ENCODE data around the gene KCTD2. TPM values are rescaled to one million over a fixed set of nuclear protein-coding genes. Genes with fewer than 3 reads are reported as not detected.

The KCTD2 gene
- total and polyA plus RNA-seq, 9 of the 15 experiments (the other 6 are each of a cell fraction or from before 2014, with no cell fraction given) = 1.7 to 32.9 (median 15.8) TPM

GRCh38 chr17:75031972-75032719 is 14.9 kb upstream of the KCTD2 start (continued):
- TF ChIP-seq HDAC6 (IDR thresholded peaks at IDR 0.05; ENCODE audit: low read depth, low read length) (no peak), TBP (optimal IDR thresholded peaks at IDR 0.05; ENCODE audit: low read depth, low read length) (peak; percentile 8), CREB1 (IDR thresholded peaks at IDR 0.05) (peak; percentile 68), CREB1 (CRISPR knock-in tag; IDR thresholded peaks at IDR 0.05) (peak; percentile 42; the same call in 1 of the 2 replicates), DACH1 (IDR thresholded peaks at IDR 0.05; ENCODE audit: partially characterized antibody) (peak; percentile 83), HDAC1 (IDR thresholded peaks at IDR 0.05) (0 out of 4 replicates have a peak, but pooled peaks of 1 of the 2 experiments have one; percentile 22), ZNF316 (IDR thresholded peaks at IDR 0.05) (0 out of 2 replicates have a peak, but pooled peaks have one; percentile 13), JUND (IDR thresholded peaks at IDR 0.05; ENCODE audit: borderline replicate concordance, low read depth, low read length) (0 out of 2 replicates have a peak, but pooled peaks have one; percentile 25), JUND (tag; IDR thresholded peaks at IDR 0.05; ENCODE audit: borderline replicate concordance, low read depth, low read length) (no peak)

- no peak for FAIRE-seq
- H3K36me3 ChIP-seq (ENCODE audit: control insufficient read depth, insufficient read depth, low read length) = peaks cover 2% of the 10 kb centered on the region; the same call in 1 of the 3 replicates
- ChIA-PET CTCF (ENCODE audit: low intra/inter-chr PET ratio) (interaction anchor here (0.7 kb wide), 1 partner anchor 239 kb away, joined by 3 read pairs; no protein-coding TSS in a partner anchor), POLR2A (interaction anchor here (0.5 to 1.4 kb wide), 5 partner anchors 16 to 96 kb away, joined by 3 to 4 read pairs (median 3); partner anchors contain the start of genes CDR2L and MRPL58)
- peaks cover 31 to 32% of the 10 kb centered on the region in 2 experiments for H3K4me1 ChIP-seq (replicated peaks in 1 of 2; ENCODE audit: control insufficient read depth in 2 of 2, insufficient read depth in 2 of 2, low read length in 2 of 2)
- WGBS (ENCODE audit: insufficient coverage, low coverage, missing lambda C conversion rate) = 16% methylated on average over 12 of the region's 13 CpGs
- no TSS peak for BruUV-seq (replicated peaks)
- no peaks in the 10 kb centered on the region for H4K20me1 ChIP-seq (replicated peaks; ENCODE audit: control insufficient read depth, insufficient read depth, low read length)
- in situ Hi-C loops (cut with MboI) (no loop called here), intact Hi-C loops (cut with micrococcal nuclease) (loop anchor here (10.0 kb wide), 1 partner anchor 158 kb away; the partner anchor contains the start of gene FDXR)
- peak overlapping the region; percentile 98 for H3K4me2 ChIP-seq (ENCODE audit: insufficient read depth, low read length)
- peak overlapping the region in 1 of 2 experiments; percentile 96; a peak in 2 of 4 replicates for H3K9ac ChIP-seq (ENCODE audit: insufficient read depth in 1 of 2, low read depth in 2 of 2, low read length in 2 of 2)
- H3K27me3 ChIP-seq (ENCODE audit: control insufficient read depth in 2 of 2, insufficient read depth in 2 of 2, low read length in 2 of 2) = no peaks in the 10 kb centered on the region
- no peaks in the 10 kb centered on the region for H3K79me2 ChIP-seq (ENCODE audit: control insufficient read depth, insufficient read depth, low read length)
- peak in 1 of 4 experiments; percentile 37 for DNase-seq (ENCODE audit: extremely low read depth in 1 of 4, low spot score in 3 of 4)
- ATAC-seq = no peak
- H3K9me1 ChIP-seq (ENCODE audit: control insufficient read depth, insufficient read depth, low read length) = no peaks in the 10 kb centered on the region
- peak overlapping the region; percentile 69 for H3K4me3 ChIP-seq
- peak overlapping the region; percentile 98 for H2AFZ ChIP-seq (ENCODE audit: low read depth, low read length)
- H3K27ac ChIP-seq (ENCODE audit: extremely low read depth, low read depth, low read length) = no peak overlapping the region
- H3K9me3 ChIP-seq (replicated peaks; ENCODE audit: control insufficient read depth, insufficient read depth, low read depth, low read length) = peaks cover 12% of the 10 kb centered on the region
- no peak for TF ChIP-seq DACH1 (IDR thresholded peaks at IDR 0.05; ENCODE audit: partially characterized antibody)
- peak; percentile 15; the same call in 1 of the 2 replicates for TF ChIP-seq ZNF121 (CRISPR knock-in tag; conservative IDR thresholded peaks at IDR 0.05)
- TF ChIP-seq, protein P1, sequence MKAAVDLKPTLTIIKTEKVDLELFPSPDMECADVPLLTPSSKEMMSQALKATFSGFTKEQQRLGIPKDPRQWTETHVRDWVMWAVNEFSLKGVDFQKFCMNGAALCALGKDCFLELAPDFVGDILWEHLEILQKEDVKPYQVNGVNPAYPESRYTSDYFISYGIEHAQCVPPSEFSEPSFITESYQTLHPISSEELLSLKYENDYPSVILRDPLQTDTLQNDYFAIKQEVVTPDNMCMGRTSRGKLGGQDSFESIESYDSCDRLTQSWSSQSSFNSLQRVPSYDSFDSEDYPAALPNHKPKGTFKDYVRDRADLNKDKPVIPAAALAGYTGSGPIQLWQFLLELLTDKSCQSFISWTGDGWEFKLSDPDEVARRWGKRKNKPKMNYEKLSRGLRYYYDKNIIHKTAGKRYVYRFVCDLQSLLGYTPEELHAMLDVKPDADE (conservative IDR thresholded peaks at IDR 0.05; ENCODE audit: control insufficient read depth, low read depth, low read length) = 0 out of 2 replicates have a peak, but pooled peaks have one; percentile 28
- no peak for TF ChIP-seq RREB1 (CRISPR knock-in tag; IDR thresholded peaks at IDR 0.05)
- no peak for TF ChIP-seq SNRNP70 (optimal IDR thresholded peaks at IDR 0.05; ENCODE audit: low read depth, low read length)
Measured at GRCh38 chr17:75032720-75033280, 14.2 kb upstream of the KCTD2 start.
